Chondrocyte (in vitro differentiated cells): ENCODE data around the gene DENND4A. TPM values are rescaled to one million over a fixed set of nuclear protein-coding genes. Genes with fewer than 3 reads are reported as not detected.

ENCODE experiments used
- DNase-seq: peaks from one replicate; pipeline ENCODE4 v3.0.0; 2021; ENCODE audit warnings: mixed read lengths, low spot score
- H3K27ac Mint-ChIP-seq: one replicate; pipeline ENCODE4 v1.8.0; 2021; ENCODE audit warnings: mild to moderate bottlenecking, moderate library complexity, mixed read lengths; ENCODE audit not compliant: unreplicated experiment
- H3K27me3 Mint-ChIP-seq: 2 replicates; pipeline ENCODE4 v1.8.0; 2021; ENCODE audit warnings: low read depth, mixed read lengths
- H3K36me3 Mint-ChIP-seq: 2 replicates; pipeline ENCODE4 v1.8.0; 2021; ENCODE audit warnings: low read depth, mixed read lengths
- H3K4me1 Mint-ChIP-seq: 2 replicates; pipeline ENCODE4 v1.8.0; 2021; ENCODE audit warnings: low read depth, mild to moderate bottlenecking, mixed read lengths
- H3K4me3 Mint-ChIP-seq: one replicate; pipeline ENCODE4 v1.8.0; 2021; ENCODE audit warnings: mild to moderate bottlenecking, moderate library complexity, mixed read lengths; ENCODE audit not compliant: unreplicated experiment
- H3K9me3 Mint-ChIP-seq: 2 replicates; pipeline ENCODE4 v1.8.0; 2021; ENCODE audit warnings: low read depth, mixed read lengths
- CTCF ChIP-seq: fragments of 200-600 bp; sonication (generic); IDR thresholded peaks from 2 replicates; pipeline ENCODE4 v1.5.0; 2021; ENCODE audit warnings: antibody characterized with exemption, mild to moderate bottlenecking, moderate library complexity
- total RNA-seq: library from RNA; stranded (reverse); gene quantifications from 3 replicates; pipeline ENCODE4 v1.2.1, GENCODE V29; 2021

Gene DENND4A
- total RNA-seq, 1 donor from 2014 or later: 9.7 TPM

- Mint-ChIP-seq H3K36me3 (peaks cover 3% of the 10 kb centered on the region), H3K27ac (no peak overlapping the region), H3K27me3 (no peaks in the 10 kb centered on the region), H3K4me1 (peaks cover 3% of the 10 kb centered on the region), H3K4me3 (no peak overlapping the region), H3K9me3 (no peaks in the 10 kb centered on the region)
- DNase-seq: no peak
- TF ChIP-seq CTCF: no peak
Measured at GRCh38 chr15:65722191-65722590, 69.9 kb downstream of the DENND4A start.

GRCh38 chr15:65712415-65712814 is 79.7 kb downstream of the DENND4A start:
- no peaks in the 10 kb centered on the region for H3K27me3 Mint-ChIP-seq
- H3K4me3 Mint-ChIP-seq: no peak overlapping the region
- peaks cover 17% of the 10 kb centered on the region for H3K36me3 Mint-ChIP-seq
- no peak for DNase-seq
- no peaks in the 10 kb centered on the region for H3K4me1 Mint-ChIP-seq
- H3K9me3 Mint-ChIP-seq: peaks cover 11% of the 10 kb centered on the region
- H3K27ac Mint-ChIP-seq: no peak overlapping the region
- no peak for TF ChIP-seq CTCF

GRCh38 chr15:65695081-65695480 is 97.0 kb downstream of the DENND4A start:
- TF ChIP-seq CTCF: no peak
- no peak overlapping the region for H3K27ac Mint-ChIP-seq
- no peaks in the 10 kb centered on the region for H3K27me3 Mint-ChIP-seq
- no peak for DNase-seq
- H3K4me1 Mint-ChIP-seq: no peaks in the 10 kb centered on the region
- no peak overlapping the region for H3K4me3 Mint-ChIP-seq
- H3K9me3 Mint-ChIP-seq: no peaks in the 10 kb centered on the region
- H3K36me3 Mint-ChIP-seq: peaks cover 7% of the 10 kb centered on the region

GRCh38 chr15:65690778-65691177 is 101.3 kb downstream of the DENND4A start:
- Mint-ChIP-seq H3K4me1 (no peaks in the 10 kb centered on the region), H3K27ac (no peak overlapping the region), H3K36me3 (peaks cover 18% of the 10 kb centered on the region), H3K27me3 (no peaks in the 10 kb centered on the region), H3K4me3 (no peak overlapping the region), H3K9me3 (no peaks in the 10 kb centered on the region)
- no peak for TF ChIP-seq CTCF
- no peak for DNase-seq

- Mint-ChIP-seq H3K4me3 (no peak overlapping the region), H3K27ac (no peak overlapping the region), H3K27me3 (no peaks in the 10 kb centered on the region), H3K4me1 (no peaks in the 10 kb centered on the region), H3K9me3 (no peaks in the 10 kb centered on the region), H3K36me3 (peaks cover 18% of the 10 kb centered on the region)
- no peak for DNase-seq
- TF ChIP-seq CTCF: no peak
Measured at GRCh38 chr15:65690173-65690572, 101.9 kb downstream of the DENND4A start.
